HepG2 (cell line): Measurements from ENCODE around the gene NMRAL1. TPM values are rescaled to one million over a fixed set of nuclear protein-coding genes. Genes with fewer than 3 reads are reported as not detected.

Experiments
- ASH2L ChIP-seq: fragments of 300-600, 200-600 bp; sonication (generic); IDR thresholded peaks from 2 replicates; pipeline ENCODE4 v1.7.0; 2017; ENCODE audit warnings: low read depth, mild to moderate bottlenecking, moderate library complexity, mixed read lengths, low read length; ENCODE audit not compliant: insufficient read length
- BORCS8-MEF2B ChIP-seq: sonication (generic); formaldehyde crosslinking; IDR thresholded peaks from 2 replicates; pipeline ENCODE4 v1.8.0; 2022; ENCODE audit warnings: mild to moderate bottlenecking, missing genetic modification reagents
- CHD4 ChIP-seq: fragments of 200-600 bp; sonication (generic); IDR thresholded peaks from 2 replicates; pipeline ENCODE4 v1.7.0; 2017; ENCODE audit warnings: mild to moderate bottlenecking, low read length, borderline replicate concordance
- FOXK2 ChIP-seq: fragments of 450-650 bp; IDR thresholded peaks from 2 replicates; pipeline ENCODE4 v1.6.1; 2016
- HDAC1 ChIP-seq: sonication (generic); formaldehyde crosslinking; IDR thresholded peaks from 2 replicates; pipeline ENCODE4 v1.5.1; 2020; ENCODE audit warnings: mild to moderate bottlenecking, missing genetic modification reagents
- KLF11 ChIP-seq: IDR thresholded peaks from 2 replicates; pipeline ENCODE4 v1.6.1; 2016; ENCODE audit warnings: missing compliant biosample characterization
- MTA1 ChIP-seq: sonication (generic); formaldehyde crosslinking; IDR thresholded peaks from 2 replicates; pipeline ENCODE4 v1.4.0; 2020; ENCODE audit warnings: missing genetic modification reagents, mild to moderate bottlenecking, borderline replicate concordance
- POLR2AphosphoS2 ChIP-seq: IDR thresholded peaks from 2 replicates; pipeline ENCODE4 v1.6.1; 2011; ENCODE audit warnings: low read depth, low read length, improper control_type of control experiment
- RFXANK ChIP-seq: IDR thresholded peaks from 2 replicates; pipeline ENCODE4 v1.6.1; 2016
- SSRP1 ChIP-seq: IDR thresholded peaks from 2 replicates; pipeline ENCODE4 v1.6.1; 2016; ENCODE audit warnings: control low read depth
- THAP11 ChIP-seq: IDR thresholded peaks from 2 replicates; pipeline ENCODE4 v1.6.1; 2016; ENCODE audit warnings: missing biosample characterization, missing genetic modification reagents
- ZNF329 ChIP-seq: sonication (generic); formaldehyde crosslinking; IDR thresholded peaks from 2 replicates; pipeline ENCODE4 v1.9.0; 2021; ENCODE audit warnings: low read depth, mild to moderate bottlenecking, missing genetic modification reagents
- polyA plus RNA-seq, 8 experiments: library from polyadenylated mRNA; depleted of rRNA in 3 of 8; stranded (reverse) in 7 of 8; unstranded in 1 of 8; fragments of >200 nt; fragmentation: Illumina TruSeq in 4 of 8; extraction: Trizol in 4 of 8; gene quantifications; 2 replicates each; pipeline versions ENCODE4 v1.2.1 to v1.2.3, GENCODE V29; 2011 to 2016; ENCODE audit warnings: low read depth in 4 of 8, missing spikeins in 1 of 8, mixed read lengths in 1 of 8; ENCODE audit not compliant: insufficient read depth in 1 of 8
- total RNA-seq, 5 experiments: library from RNA; depleted of rRNA; stranded (reverse); fragments of >200 nt; fragmentation: Illumina TruSeq; extraction: Trizol; gene quantifications; 2 replicates each; pipeline ENCODE4 v1.2.3, GENCODE V29; 2016; ENCODE audit warnings: low read depth in 1 of 5
- TF ChIP-seq, protein P1 (sequence below): sonication (generic); formaldehyde crosslinking; conservative IDR thresholded peaks from 2 replicates; pipeline ENCODE4 v1.4.0; 2020; ENCODE audit warnings: missing genetic modification reagents
- TF ChIP-seq, protein P2 (sequence below), 2 experiments: sonication (generic) in 1 of 2; formaldehyde crosslinking in 1 of 2; IDR thresholded peaks; 2 replicates each; pipeline versions ENCODE4 v1.6.1 to v1.9.0; 2014 to 2022; ENCODE audit warnings: antibody characterized with exemption in 1 of 2, borderline replicate concordance in 1 of 2, inconsistent platforms in 1 of 2, low read depth in 1 of 2, missing genetic modification reagents in 1 of 2
- TF ChIP-seq, protein P3 (sequence below): sonication (generic); formaldehyde crosslinking; IDR thresholded peaks from 2 replicates; pipeline ENCODE4 v1.4.0; 2020; ENCODE audit warnings: mild to moderate bottlenecking, low read depth, missing genetic modification reagents
- TF ChIP-seq, protein P4 (sequence below): IDR thresholded peaks from 2 replicates; pipeline ENCODE4 v1.6.1; 2016
- TF ChIP-seq, protein P5 (sequence below): sonication (generic); formaldehyde crosslinking; IDR thresholded peaks from 2 replicates; pipeline ENCODE4 v1.5.1; 2020; ENCODE audit warnings: missing genetic modification reagents, mild to moderate bottlenecking, borderline replicate concordance
- TF ChIP-seq, protein P6 (sequence below): sonication (generic); formaldehyde crosslinking; IDR thresholded peaks from 2 replicates; pipeline ENCODE4 v1.8.1; 2023; ENCODE audit warnings: mild to moderate bottlenecking, missing genetic modification reagents

NMRAL1 gene
- total and polyA plus RNA-seq, 2 of the 13 experiments (the other 11 are each of a cell fraction or from before 2014, with no cell fraction given), result 30.8 to 33.1 TPM

DNA sequence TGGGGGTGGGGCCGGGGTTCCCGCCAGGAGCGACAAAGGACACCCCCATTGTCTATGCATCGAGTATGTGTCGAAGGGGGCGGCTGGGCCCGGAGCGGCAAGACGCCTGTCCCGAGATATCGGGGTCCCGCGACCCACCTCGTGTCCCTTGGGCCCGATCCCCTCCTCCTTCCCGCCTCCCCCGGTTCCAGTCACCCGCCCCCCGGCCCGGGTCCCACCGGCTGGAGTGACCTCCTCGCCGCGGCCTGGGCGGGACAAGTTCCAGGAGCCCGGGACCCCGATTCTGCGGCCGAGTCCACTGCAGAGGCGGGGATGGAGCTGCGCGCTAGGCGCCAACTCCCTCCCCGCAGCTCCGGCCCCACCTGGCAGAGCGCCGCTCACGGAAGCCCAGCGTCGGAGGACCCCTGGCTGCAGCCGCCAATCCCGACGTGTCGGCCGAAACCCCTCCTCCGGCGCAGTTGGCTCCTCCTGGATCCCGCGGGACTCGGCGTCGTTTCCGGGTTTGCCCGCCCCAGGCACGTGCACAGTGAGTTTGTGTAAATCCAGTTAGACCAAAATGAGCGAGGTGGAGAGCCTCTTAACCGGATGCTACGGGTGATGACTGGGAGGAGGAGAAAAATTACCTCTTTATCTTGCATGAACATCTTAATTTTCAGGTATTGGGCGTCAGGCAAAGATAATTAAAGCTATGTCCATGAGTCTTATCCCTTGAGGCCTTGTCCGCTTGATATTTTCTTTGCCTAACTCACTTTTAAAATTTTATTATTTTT is at the start of gene NMRAL1 (continued):
- peak; percentile 46 for TF ChIP-seq ASH2L
- TF ChIP-seq HDAC1 (CRISPR knock-in tag), result peak; percentile 72
- no peak for TF ChIP-seq MTA1 (CRISPR knock-in tag)
- TF ChIP-seq BORCS8-MEF2B (CRISPR knock-in tag), result no peak
- TF ChIP-seq, protein P1, sequence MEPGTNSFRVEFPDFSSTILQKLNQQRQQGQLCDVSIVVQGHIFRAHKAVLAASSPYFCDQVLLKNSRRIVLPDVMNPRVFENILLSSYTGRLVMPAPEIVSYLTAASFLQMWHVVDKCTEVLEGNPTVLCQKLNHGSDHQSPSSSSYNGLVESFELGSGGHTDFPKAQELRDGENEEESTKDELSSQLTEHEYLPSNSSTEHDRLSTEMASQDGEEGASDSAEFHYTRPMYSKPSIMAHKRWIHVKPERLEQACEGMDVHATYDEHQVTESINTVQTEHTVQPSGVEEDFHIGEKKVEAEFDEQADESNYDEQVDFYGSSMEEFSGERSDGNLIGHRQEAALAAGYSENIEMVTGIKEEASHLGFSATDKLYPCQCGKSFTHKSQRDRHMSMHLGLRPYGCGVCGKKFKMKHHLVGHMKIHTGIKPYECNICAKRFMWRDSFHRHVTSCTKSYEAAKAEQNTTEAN, result no peak
- TF ChIP-seq, protein P2, sequence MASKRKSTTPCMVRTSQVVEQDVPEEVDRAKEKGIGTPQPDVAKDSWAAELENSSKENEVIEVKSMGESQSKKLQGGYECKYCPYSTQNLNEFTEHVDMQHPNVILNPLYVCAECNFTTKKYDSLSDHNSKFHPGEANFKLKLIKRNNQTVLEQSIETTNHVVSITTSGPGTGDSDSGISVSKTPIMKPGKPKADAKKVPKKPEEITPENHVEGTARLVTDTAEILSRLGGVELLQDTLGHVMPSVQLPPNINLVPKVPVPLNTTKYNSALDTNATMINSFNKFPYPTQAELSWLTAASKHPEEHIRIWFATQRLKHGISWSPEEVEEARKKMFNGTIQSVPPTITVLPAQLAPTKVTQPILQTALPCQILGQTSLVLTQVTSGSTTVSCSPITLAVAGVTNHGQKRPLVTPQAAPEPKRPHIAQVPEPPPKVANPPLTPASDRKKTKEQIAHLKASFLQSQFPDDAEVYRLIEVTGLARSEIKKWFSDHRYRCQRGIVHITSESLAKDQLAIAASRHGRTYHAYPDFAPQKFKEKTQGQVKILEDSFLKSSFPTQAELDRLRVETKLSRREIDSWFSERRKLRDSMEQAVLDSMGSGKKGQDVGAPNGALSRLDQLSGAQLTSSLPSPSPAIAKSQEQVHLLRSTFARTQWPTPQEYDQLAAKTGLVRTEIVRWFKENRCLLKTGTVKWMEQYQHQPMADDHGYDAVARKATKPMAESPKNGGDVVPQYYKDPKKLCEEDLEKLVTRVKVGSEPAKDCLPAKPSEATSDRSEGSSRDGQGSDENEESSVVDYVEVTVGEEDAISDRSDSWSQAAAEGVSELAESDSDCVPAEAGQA (IDR thresholded peaks at IDR 0.05; ENCODE audit: low read depth), result no peak; the same call in 1 of the 2 replicates
- TF ChIP-seq, protein P2 (CRISPR knock-in tag; IDR thresholded peaks at IDR 0.05; ENCODE audit: borderline replicate concordance), result no peak
- TF ChIP-seq RFXANK (CRISPR knock-in tag), result no peak
- TF ChIP-seq ZNF329 (CRISPR knock-in tag), result 0 out of 2 replicates have a peak, but pooled peaks have one; percentile 36
- no peak for TF ChIP-seq CHD4
- TF ChIP-seq FOXK2, result no peak
- TF ChIP-seq THAP11, result peak; percentile 69
- TF ChIP-seq, protein P3, sequence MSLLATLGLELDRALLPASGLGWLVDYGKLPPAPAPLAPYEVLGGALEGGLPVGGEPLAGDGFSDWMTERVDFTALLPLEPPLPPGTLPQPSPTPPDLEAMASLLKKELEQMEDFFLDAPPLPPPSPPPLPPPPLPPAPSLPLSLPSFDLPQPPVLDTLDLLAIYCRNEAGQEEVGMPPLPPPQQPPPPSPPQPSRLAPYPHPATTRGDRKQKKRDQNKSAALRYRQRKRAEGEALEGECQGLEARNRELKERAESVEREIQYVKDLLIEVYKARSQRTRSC, result no peak
- TF ChIP-seq, protein P4, sequence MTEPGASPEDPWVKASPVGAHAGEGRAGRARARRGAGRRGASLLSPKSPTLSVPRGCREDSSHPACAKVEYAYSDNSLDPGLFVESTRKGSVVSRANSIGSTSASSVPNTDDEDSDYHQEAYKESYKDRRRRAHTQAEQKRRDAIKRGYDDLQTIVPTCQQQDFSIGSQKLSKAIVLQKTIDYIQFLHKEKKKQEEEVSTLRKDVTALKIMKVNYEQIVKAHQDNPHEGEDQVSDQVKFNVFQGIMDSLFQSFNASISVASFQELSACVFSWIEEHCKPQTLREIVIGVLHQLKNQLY (CRISPR knock-in tag), result peak; percentile 83; the same call in 1 of the 2 replicates
- no peak for TF ChIP-seq SSRP1
- TF ChIP-seq POLR2AphosphoS2, result no peak
- no peak for TF ChIP-seq KLF11 (CRISPR knock-in tag)
- TF ChIP-seq, protein P5, sequence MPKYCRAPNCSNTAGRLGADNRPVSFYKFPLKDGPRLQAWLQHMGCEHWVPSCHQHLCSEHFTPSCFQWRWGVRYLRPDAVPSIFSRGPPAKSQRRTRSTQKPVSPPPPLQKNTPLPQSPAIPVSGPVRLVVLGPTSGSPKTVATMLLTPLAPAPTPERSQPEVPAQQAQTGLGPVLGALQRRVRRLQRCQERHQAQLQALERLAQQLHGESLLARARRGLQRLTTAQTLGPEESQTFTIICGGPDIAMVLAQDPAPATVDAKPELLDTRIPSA, result no peak
- TF ChIP-seq, protein P6, sequence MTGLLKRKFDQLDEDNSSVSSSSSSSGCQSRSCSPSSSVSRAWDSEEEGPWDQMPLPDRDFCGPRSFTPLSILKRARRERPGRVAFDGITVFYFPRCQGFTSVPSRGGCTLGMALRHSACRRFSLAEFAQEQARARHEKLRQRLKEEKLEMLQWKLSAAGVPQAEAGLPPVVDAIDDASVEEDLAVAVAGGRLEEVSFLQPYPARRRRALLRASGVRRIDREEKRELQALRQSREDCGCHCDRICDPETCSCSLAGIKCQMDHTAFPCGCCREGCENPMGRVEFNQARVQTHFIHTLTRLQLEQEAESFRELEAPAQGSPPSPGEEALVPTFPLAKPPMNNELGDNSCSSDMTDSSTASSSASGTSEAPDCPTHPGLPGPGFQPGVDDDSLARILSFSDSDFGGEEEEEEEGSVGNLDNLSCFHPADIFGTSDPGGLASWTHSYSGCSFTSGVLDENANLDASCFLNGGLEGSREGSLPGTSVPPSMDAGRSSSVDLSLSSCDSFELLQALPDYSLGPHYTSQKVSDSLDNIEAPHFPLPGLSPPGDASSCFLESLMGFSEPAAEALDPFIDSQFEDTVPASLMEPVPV (CRISPR knock-in tag), result 0 out of 2 replicates have a peak, but pooled peaks have one; percentile 56
